ENCODE measurements around the gene SMCO4. TPM values are rescaled to one million over a fixed set of nuclear protein-coding genes. Genes with fewer than 3 reads are reported as not detected.

SMCO4 gene
- total and polyA plus RNA-seq, 2 of the 8 experiments (the other 6 are each of a cell fraction or from before 2014, with no cell fraction given) = 33.2 to 53.9 TPM

DNA sequence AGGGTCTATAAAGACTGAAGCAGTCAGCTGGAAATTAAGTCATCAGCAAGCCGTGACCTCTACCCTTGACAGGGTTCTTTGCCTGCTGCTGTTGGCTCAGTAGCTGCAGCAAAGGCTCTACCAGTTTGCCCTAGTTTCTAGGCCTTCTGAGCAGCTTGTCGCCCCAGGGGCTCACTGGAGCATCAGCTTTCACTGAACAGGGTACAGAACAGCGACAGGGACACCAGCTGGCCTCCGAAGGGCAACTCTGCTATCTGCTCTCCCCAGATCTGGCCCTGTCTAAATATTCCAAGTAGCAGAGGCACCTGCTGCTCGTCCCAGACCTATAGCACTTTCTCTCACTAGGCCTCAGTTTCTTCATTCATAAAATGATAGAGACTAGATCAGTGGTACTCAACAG lies 42.4 kb downstream of the SMCO4 start (continued):
- TF ChIP-seq RNF2 (IDR thresholded peaks at IDR 0.05; ENCODE audit: borderline replicate concordance, low read depth, low read length, missing control alignments, poor library complexity, severe bottlenecking) (no peak), GABPA (IDR thresholded peaks at IDR 0.05; ENCODE audit: borderline replicate concordance, insufficient read depth, low read length) (no peak), KDM1A (IDR thresholded peaks at IDR 0.05; ENCODE audit: borderline replicate concordance, low read length) (no peak), RAD21 (IDR thresholded peaks at IDR 0.05 in 1 of 2, conservative IDR thresholded peaks at IDR 0.05 in 1 of 2; ENCODE audit: low read depth in 2 of 2, low read length in 2 of 2) (no peak), SIX5 (IDR thresholded peaks at IDR 0.05; ENCODE audit: low read depth, low read length) (no peak), TAF1 (IDR thresholded peaks at IDR 0.05; ENCODE audit: low read depth, low read length) (no peak), RBBP5 (IDR thresholded peaks at IDR 0.05; ENCODE audit: borderline replicate concordance, low read depth, low read length) (no peak)
